GM19099 (cell line): ENCODE results near the gene ACAD8.

Experiments used
- POLR2A ChIP-seq: IDR thresholded peaks from 3 replicates; pipeline ENCODE4 v1.6.1; 2011; ENCODE audit warnings: low read depth; ENCODE audit not compliant: insufficient read length; ENCODE audit errors: extremely low read depth

Gene ACAD8

DNA sequence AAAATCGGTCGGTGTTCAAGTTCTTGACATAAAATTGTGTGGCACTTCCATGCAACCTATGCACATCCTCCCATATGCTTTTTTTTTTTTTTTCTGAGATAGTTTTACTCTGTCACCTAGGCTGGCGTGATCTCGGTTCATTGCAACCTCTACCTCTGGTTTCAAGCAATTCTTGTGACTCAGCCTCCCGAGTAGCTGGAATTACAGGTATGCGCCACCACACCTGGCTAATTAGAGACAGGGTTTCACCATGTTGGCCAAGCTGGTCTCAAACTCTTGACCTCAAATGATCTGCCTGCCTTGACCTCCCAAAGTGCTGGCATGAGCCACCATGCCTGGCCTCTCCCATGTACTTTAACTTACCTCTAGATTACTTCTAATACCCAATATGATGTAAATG, 37.8 kb downstream of the ACAD8 start:
- TF ChIP-seq POLR2A, result no peak

- no peak for TF ChIP-seq POLR2A
These were observed 39.3 kb downstream of the ACAD8 start for GRCh38 chr11:134292661-134293060.

DNA sequence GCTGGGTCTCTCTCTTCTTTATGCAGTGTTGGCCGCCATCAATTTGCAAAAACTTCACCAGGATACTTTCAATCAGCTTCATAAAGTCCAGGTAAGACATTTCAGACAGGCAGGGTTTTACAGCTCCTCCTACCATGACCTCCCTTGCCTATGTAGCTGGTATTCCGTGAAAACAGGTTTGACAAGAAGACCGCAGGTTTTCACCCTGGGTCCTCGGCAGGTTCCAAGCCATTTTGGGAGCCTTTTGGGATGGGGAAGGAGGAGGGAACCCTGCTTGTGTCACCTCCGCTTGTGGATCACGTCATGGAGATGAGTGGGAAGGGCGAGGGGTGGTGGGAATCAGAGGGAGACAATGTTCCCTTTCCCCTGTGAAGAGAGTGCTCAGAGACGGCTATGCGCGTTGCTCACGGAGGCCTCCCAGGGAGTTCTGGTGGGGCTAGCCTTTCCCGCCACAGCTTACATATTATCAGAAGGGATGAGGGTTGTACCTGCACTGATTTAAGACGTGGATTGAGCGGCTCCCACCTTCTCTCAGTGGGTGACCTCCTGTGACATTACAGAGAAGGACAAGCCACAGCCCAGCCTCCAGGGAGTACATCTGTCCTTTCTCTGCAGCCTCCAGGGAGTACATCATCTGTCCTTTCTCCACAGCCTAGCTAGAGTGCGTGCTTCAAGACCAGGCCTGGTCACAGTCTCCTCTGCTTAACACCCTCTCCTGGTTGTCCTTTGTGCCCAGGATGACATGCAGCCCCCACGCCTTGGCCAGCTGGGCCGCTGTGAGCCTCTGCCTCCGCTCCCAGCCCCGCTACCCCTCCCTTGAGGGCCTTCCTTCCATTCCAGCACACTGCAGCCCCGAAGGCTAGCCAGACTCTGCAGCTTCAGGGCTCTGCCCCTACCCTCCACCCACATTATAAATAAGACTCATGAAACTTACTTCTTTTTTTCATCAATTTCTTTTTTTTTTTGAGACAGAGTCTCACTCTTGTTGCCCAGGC, 40.0 kb downstream of the ACAD8 start:
- TF ChIP-seq POLR2A, result no peak

GRCh38 chr11:134294664-134295063, 41.3 kb downstream of the ACAD8 start:
- TF ChIP-seq POLR2A, result no peak

DNA sequence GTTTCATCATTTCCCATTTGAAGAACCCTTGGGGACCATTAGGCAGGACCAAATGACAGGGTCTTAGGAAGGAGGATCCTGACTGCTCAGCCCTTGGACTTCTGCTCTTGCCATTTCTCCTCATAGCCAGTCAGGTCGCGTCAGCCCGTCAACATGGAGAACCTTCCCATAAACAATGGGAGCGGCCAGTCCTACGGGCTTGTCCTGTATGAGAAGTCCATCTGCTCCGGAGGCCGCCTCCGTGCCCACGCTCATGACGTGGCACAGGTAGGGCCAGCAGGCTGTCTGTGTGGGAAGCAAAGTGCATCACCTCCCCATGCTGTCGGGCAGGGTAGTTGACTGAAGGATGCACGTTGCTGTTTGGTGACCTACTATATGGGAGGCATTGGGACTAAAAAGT, 58.9 kb downstream of the ACAD8 start:
- TF ChIP-seq POLR2A, result no peak

DNA sequence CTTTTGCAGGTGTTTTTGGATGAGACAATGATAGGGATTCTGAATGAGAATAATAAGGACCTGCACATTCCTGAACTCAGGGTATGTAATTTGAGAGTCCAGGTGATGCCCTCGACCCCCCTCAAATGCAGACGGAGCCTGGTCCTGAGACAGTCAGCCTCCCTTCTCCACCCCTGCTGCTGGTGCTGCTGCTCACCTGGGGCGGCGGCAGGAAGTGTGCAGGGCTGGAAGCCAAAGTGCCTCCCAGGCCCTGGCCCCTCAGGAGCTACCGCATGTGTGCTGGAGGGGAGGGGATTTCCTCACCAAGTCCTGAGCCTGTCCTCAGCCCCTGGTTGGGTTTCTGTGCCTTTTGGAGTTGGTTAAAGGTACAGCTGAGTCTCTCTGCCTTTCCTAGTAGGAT, 59.4 kb downstream of the ACAD8 start:
- no peak for TF ChIP-seq POLR2A

DNA sequence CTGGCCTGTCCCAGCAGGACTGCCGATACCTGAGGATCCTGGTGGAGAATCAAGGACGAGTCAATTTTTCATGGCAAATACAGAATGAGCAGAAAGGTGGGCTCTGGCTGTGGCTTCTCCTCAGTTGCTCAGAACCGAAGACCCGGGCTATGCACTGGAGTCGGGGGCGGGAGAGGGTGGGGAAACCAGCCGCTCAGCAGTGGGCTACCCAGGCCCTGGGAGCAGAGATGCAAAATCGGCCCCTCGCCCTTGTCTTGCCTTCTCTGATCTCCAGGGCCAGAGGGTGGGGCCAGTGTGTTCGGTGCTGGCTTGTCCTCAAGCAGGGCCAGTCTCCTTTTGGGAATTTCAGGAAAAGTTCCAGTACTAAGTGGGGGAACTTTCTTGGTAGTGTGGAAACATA, 60.0 kb downstream of the ACAD8 start:
- TF ChIP-seq POLR2A, result no peak

- TF ChIP-seq POLR2A, result no peak
These were observed 60.6 kb downstream of the ACAD8 start for GRCh38 chr11:134313821-134314607.
